Lung (tissue), 12 donors: ENCODE data around the gene ETV7. TPM values are rescaled to one million over a fixed set of nuclear protein-coding genes. Genes with fewer than 3 reads are reported as not detected.

Source experiments
- ATAC-seq: fragments of 200-7000 bp; cut with Tn5 transposase; one replicate; pipeline ENCODE4 v1.9.1; 2020; ENCODE audit warnings: moderate number of reproducible peaks; ENCODE audit not compliant: insufficient read depth, low FRiP score
- DNase-seq, 3 donors: peaks; one replicate each; pipeline ENCODE4 v3.0.0-alpha.2; 2013 to 2017
- H3K27ac ChIP-seq, 2 donors: one replicate each; pipeline ENCODE4 v1.5.1; 2013; ENCODE audit warnings: mild to moderate bottlenecking in 2 of 2, moderate library complexity in 2 of 2, control low read depth in 1 of 2, inconsistent platforms in 1 of 2, low read depth in 1 of 2, low read length in 1 of 2
- H3K27me3 ChIP-seq, 3 donors: one replicate each; pipeline ENCODE4 v1.5.1; 2013; ENCODE audit warnings: low read length in 2 of 3; ENCODE audit not compliant: control insufficient read depth in 3 of 3, insufficient read depth in 3 of 3
- H3K36me3 ChIP-seq, 4 donors: one replicate each; pipeline ENCODE4 v1.5.1; 2013; ENCODE audit warnings: low read length in 4 of 4, mild to moderate bottlenecking in 1 of 4, moderate library complexity in 1 of 4; ENCODE audit not compliant: control insufficient read depth in 4 of 4, insufficient read depth in 4 of 4
- H3K4me1 ChIP-seq, 5 donors: one replicate each; pipeline ENCODE4 v1.5.1; 2013; ENCODE audit warnings: low read length in 5 of 5, mild to moderate bottlenecking in 2 of 5, moderate library complexity in 1 of 5; ENCODE audit not compliant: control insufficient read depth in 5 of 5, insufficient read depth in 5 of 5
- H3K4me3 ChIP-seq: one replicate; pipeline ENCODE4 v1.5.1; 2013; ENCODE audit warnings: mild to moderate bottlenecking, control low read depth, moderate library complexity
- H3K9ac ChIP-seq, 2 donors: one replicate each; pipeline ENCODE4 v1.5.1; 2013; ENCODE audit warnings: low read length in 2 of 2, control low read depth in 1 of 2; ENCODE audit not compliant: insufficient read depth in 1 of 2
- H3K9me3 ChIP-seq, 4 donors: one replicate each; pipeline ENCODE4 v1.5.1; 2013; ENCODE audit warnings: low read length in 3 of 4, mild to moderate bottlenecking in 1 of 4, moderate library complexity in 1 of 4; ENCODE audit not compliant: control insufficient read depth in 4 of 4, insufficient read depth in 3 of 4
- CTCF ChIP-seq: IDR thresholded peaks from 2 replicates; pipeline ENCODE4 v1.5.1; 2012; ENCODE audit warnings: mild to moderate bottlenecking; ENCODE audit errors: control extremely low read depth, extremely low read depth
- WGBS, 2 donors: extraction: QIAGEN DNeasy Blood & Tissue Kit; methylation state at CpG; one replicate each; pipeline ENCODE4 v1.1.7; 2013; 5-methylcytosine and 5-hydroxymethylcytosine counted together
- polyA plus RNA-seq, 2 donors: library from polyadenylated mRNA; stranded (reverse); fragments of 200-250 nt; gene quantifications; one replicate each; pipeline ENCODE4 v1.2.1, GENCODE V29; 2013
- total RNA-seq, 2 donors: library from RNA; depleted of rRNA in 1 of 2; stranded (reverse); fragments of >200 nt in 1 of 2; gene quantifications; one replicate each; pipeline ENCODE4 v1.2.1, GENCODE V29; 2014 to 2021
- donor health status: control.
- donor health status: control.
- donor health status: Bipolar disorder and iron deficiency.
- donor health status: healthy.
- donor health status: DM: yes; HTN: yes; CAD: no.

ETV7 gene
- total and polyA plus RNA-seq, 4 donors: 1.4 to 6.6 (median 3.6) TPM

DNA sequence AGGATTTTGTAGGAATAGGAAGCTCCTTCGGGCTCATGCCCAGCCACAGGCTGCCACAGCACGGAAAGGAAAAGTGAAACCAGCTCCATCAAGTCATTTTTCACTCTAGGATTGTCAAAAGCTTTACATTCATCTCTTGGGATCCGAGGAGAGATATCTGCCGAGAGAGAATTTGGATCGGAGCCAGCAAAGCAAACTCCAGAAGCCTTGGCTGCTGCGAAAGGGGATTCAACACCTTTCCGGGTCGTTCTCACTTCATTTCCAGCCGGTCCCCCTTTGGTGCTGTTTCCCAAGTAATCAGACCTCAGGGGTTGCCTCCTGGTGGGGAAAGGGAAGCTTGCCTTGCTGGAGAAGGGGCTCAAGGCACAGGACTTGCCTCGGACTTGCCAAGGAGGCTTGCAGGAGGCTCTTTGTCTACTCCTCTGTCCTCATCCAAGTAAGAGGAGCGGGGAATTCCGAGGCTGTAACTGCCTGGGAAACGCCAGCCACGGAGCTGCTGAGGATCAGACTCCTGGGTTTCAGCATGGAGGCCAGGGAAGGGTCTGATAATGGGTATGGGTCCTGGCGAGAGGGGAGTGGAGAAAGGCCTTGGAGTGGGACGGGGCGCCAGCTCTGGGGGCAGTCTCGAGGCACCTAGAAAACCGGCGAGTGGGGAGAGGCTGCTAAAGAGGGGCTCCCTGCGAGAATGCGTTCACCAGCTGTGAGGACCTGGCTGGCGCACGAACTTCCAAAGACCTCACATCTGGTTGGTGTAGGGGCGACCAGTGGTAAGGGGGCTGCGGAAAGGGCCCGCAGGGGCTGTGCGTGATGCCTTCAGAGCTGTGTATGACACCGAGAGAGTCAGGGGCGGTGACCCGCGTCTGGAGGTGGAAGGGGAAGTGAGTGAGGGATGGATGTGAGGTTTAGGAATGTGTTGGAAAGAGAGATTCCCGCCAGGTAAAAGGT lies 702 bp downstream of the ETV7 start:
- peak; percentile 39 for ATAC-seq
- TF ChIP-seq CTCF: no peak
- peak overlapping the region; percentile 63 to 81 for H3K9ac ChIP-seq
- H3K4me3 ChIP-seq: peak overlapping the region; percentile 62
- H3K4me1 ChIP-seq: peaks cover 0 to 21% (median 0%) of the 10 kb centered on the region in 5 donors
- peak overlapping the region in 1 of 2 donors; percentile 76 for H3K27ac ChIP-seq
- DNase-seq: peak; percentile 61 to 73 (median 72)
- 1% methylated on average over 33 of the region's 33 CpGs for WGBS, 2 donors
- peaks cover 0 to 49% (median 13%) of the 10 kb centered on the region in 3 donors for H3K27me3 ChIP-seq
- no peaks in the 10 kb centered on the region for H3K9me3 ChIP-seq
- H3K36me3 ChIP-seq: no peaks in the 10 kb centered on the region

GRCh38 chr6:36384095-36384494 lies 3.4 kb downstream of the ETV7 start:
- DNase-seq: no peak
- no peaks in the 10 kb centered on the region for H3K9me3 ChIP-seq
- no peak for ATAC-seq
- H3K27me3 ChIP-seq: peaks cover 0 to 31% (median 13%) of the 10 kb centered on the region in 3 donors
- no peak for TF ChIP-seq CTCF
- H3K9ac ChIP-seq: no peak overlapping the region
- no peaks in the 10 kb centered on the region for H3K36me3 ChIP-seq
- H3K4me3 ChIP-seq: no peak overlapping the region
- H3K27ac ChIP-seq: no peak overlapping the region
- WGBS, 2 donors: 56 to 69% methylated on average over 2 of the region's 2 CpGs
- peaks cover 0 to 21% (median 0%) of the 10 kb centered on the region in 5 donors for H3K4me1 ChIP-seq

DNA sequence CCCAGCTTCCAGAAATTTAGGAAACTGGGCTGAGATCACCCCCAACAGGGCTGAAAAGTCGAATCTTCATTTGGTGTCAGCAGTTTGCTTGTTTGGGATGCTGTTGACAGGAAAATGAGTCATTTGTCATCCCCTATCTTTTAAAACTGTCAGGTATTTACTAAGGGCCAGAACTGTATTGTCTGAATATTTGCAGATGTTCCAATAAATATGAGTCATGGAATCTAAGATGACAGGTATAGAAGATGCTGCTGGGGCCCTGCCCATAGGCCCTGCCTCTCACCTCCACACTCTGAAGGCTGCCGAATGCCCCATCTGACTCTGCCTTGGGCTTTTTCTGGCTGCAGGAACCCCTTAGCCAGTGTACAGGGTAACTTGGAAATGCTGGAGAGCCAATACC lies 3.9 kb downstream of the ETV7 start:
- WGBS, 2 donors: 74 to 78% methylated on average over 2 of the region's 2 CpGs
- no peaks in the 10 kb centered on the region for H3K36me3 ChIP-seq
- H3K27me3 ChIP-seq: peaks cover 0 to 31% (median 13%) of the 10 kb centered on the region in 3 donors
- ATAC-seq (no peak), DNase-seq (no peak)
- no peak for TF ChIP-seq CTCF
- no peak overlapping the region for H3K9ac ChIP-seq
- no peak overlapping the region for H3K4me3 ChIP-seq
- H3K27ac ChIP-seq: no peak overlapping the region
- H3K4me1 ChIP-seq: peaks cover 0 to 21% (median 0%) of the 10 kb centered on the region in 5 donors
- no peaks in the 10 kb centered on the region for H3K9me3 ChIP-seq
